GM12878 (cell line): ENCODE data around the gene PAX5. TPM values are rescaled to one million over a fixed set of nuclear protein-coding genes. Genes with fewer than 3 reads are reported as not detected.

Experiments used
- ATAC-seq: fragments of 200-7000 bp; cut with Tn5 transposase; 3 replicates; pipeline ENCODE4 v1.9.1; 2020; ENCODE audit warnings: mild to moderate bottlenecking, moderate library complexity
- BruUV-seq: library from RNA; stranded (reverse); fragments of 400-500 nt; replicated peaks from 2 replicates; lab custom pipeline; 2021; lab: Mats Ljungman, UMichigan
- CTCF ChIA-PET: fragments of 300-600 bp; sonication (Branson Sonifier 250); formaldehyde crosslinking; extraction: SDS; loops from one replicate; lab custom pipeline; 2021; ENCODE audit warnings: inconsistent platforms; lab: Yijun Ruan, JAX
- POLR2A ChIA-PET: fragments of 350-600 bp; formaldehyde crosslinking; extraction: SDS; loops from one replicate; lab custom pipeline; 2021; ENCODE audit warnings: inconsistent platforms; lab: Charles Lee
- RAD21 ChIA-PET: fragments of 300-600 bp; sonication (Branson Sonifier 250); formaldehyde crosslinking; loops from one replicate; lab custom pipeline; 2023; ENCODE audit warnings: antibody characterized with exemption; ENCODE audit not compliant: unreplicated experiment; lab: Charles Lee
- SMC1A ChIA-PET: fragments of 300-600 bp; sonication (Branson Sonifier 250); formaldehyde crosslinking; loops from one replicate; lab custom pipeline; 2023; ENCODE audit not compliant: unreplicated experiment, uncharacterized antibody; lab: Charles Lee
- DNase-seq: peaks from one replicate; pipeline ENCODE4 v3.0.0-alpha.2; 2011; ENCODE audit warnings: low read depth, low spot score
- FAIRE-seq: peaks from 3 replicates; lab custom pipeline; 2011; peaks lifted over from hg19 to GRCh38; lab: Jason Lieb, UNC
- H2AFZ ChIP-seq: 2 replicates; pipeline ENCODE4 v1.6.0; 2011; ENCODE audit warnings: low read depth, low read length, control low read depth; ENCODE audit not compliant: control insufficient read depth
- H3K27ac ChIP-seq: 2 replicates; pipeline ENCODE4 v1.5.1; 2011; ENCODE audit warnings: control low read depth; ENCODE audit not compliant: control insufficient read depth, insufficient read depth
- H3K27me3 ChIP-seq, 2 experiments: replicated peaks in 1 of 2; 2 replicates each; pipeline versions ENCODE4 v1.6.0 to v1.6.1; 2011; ENCODE audit warnings: low read length in 1 of 2; ENCODE audit not compliant: control insufficient read depth in 2 of 2, insufficient read depth in 2 of 2
- H3K36me3 ChIP-seq, 2 experiments: 2 replicates each; pipeline ENCODE4 v1.5.1; 2011; ENCODE audit warnings: low read length in 1 of 2; ENCODE audit not compliant: control insufficient read depth in 2 of 2, insufficient read depth in 2 of 2
- H3K4me1 ChIP-seq: 2 replicates; pipeline ENCODE4 v1.6.1; 2011; ENCODE audit warnings: mild to moderate bottlenecking, low read length, moderate library complexity, mixed read lengths; ENCODE audit not compliant: control insufficient read depth, insufficient read depth
- H3K4me2 ChIP-seq: 2 replicates; pipeline ENCODE4 v1.6.0; 2011; ENCODE audit warnings: control low read depth; ENCODE audit not compliant: control insufficient read depth, insufficient read depth
- H3K4me3 ChIP-seq: fragments of 200-600 bp; sonication (generic); 2 replicates; pipeline ENCODE4 v1.5.1; 2016
- H3K79me2 ChIP-seq: 2 replicates; pipeline ENCODE4 v1.6.0; 2011; ENCODE audit warnings: low read length; ENCODE audit not compliant: control insufficient read depth, insufficient read depth
- H3K9ac ChIP-seq: 2 replicates; pipeline ENCODE4 v1.8.0; 2011; ENCODE audit warnings: low read length, control low read depth, mixed read lengths; ENCODE audit not compliant: control insufficient read depth, insufficient read depth
- H3K9me3 ChIP-seq: replicated peaks from 3 replicates; pipeline ENCODE4 v1.5.1; 2011; ENCODE audit warnings: mild to moderate bottlenecking, low read length; ENCODE audit not compliant: control insufficient read depth, insufficient read depth
- H4K20me1 ChIP-seq: 2 replicates; pipeline ENCODE4 v1.6.0; 2011; ENCODE audit not compliant: control insufficient read depth, insufficient read depth
- CHD2 ChIP-seq: IDR thresholded peaks from 2 replicates; pipeline ENCODE4 v1.6.1; 2011; ENCODE audit warnings: low read depth, low read length, improper control_type of control experiment, borderline replicate concordance
- CTCF ChIP-seq, 3 experiments: IDR thresholded peaks in 2 of 3; conservative IDR thresholded peaks in 1 of 3; 2 replicates each; pipeline ENCODE4 v1.5.1; 2011; ENCODE audit warnings: low read depth in 3 of 3, low read length in 3 of 3, mild to moderate bottlenecking in 3 of 3, control low read depth in 2 of 3, moderate library complexity in 2 of 3, inconsistent platforms in 1 of 3, mixed read lengths in 1 of 3; ENCODE audit not compliant: control insufficient read depth in 2 of 3, insufficient read depth in 1 of 3; ENCODE audit errors: extremely low read depth in 1 of 3
- GATAD2B ChIP-seq: fragments of 450-650 bp; conservative IDR thresholded peaks from 2 replicates; pipeline ENCODE4 v1.6.1; 2017; ENCODE audit warnings: low read depth, mild to moderate bottlenecking, moderate library complexity
- MEF2B ChIP-seq: fragments of 450-650 bp; IDR thresholded peaks from 2 replicates; pipeline ENCODE4 v1.6.1; 2018; ENCODE audit warnings: mild to moderate bottlenecking, moderate library complexity; ENCODE audit not compliant: partially characterized antibody, poor library complexity, severe bottlenecking
- POLR2A ChIP-seq: IDR thresholded peaks from 2 replicates; pipeline ENCODE4 v1.6.1; 2011; ENCODE audit warnings: low read depth, mild to moderate bottlenecking, low read length
- WGBS: methylation state at CpG from one replicate; pipeline ENCODE4 v1.1.6; 2016; ENCODE audit warnings: low lambda C conversion rate; ENCODE audit not compliant: insufficient replicate concordance, insufficient coverage; ENCODE audit errors: missing lambda C conversion rate; 5-methylcytosine and 5-hydroxymethylcytosine counted together
- in situ Hi-C: fragments of 300-500 bp; cut with MboI; formaldehyde crosslinking; loops from 9 replicates; pipeline ENCODE4 v1.14.3; 2018; ENCODE audit warnings: mixed read lengths
- intact Hi-C: fragments of 100-400 bp; cut with micrococcal nuclease; formaldehyde crosslinking; loops from one replicate; pipeline ENCODE4 v1.14.2; 2022; ENCODE audit not compliant: unreplicated experiment
- polyA plus RNA-seq, 11 experiments: library from polyadenylated mRNA; depleted of rRNA in 4 of 11; unstranded in 6 of 11; stranded (reverse) in 5 of 11; fragments of >200 nt; fragmentation: Nextera tagmentation in 4 of 11; fragmentation: Illumina TruSeq in 1 of 11; extraction: Ambion mirVana in 4 of 11; extraction: Trizol in 1 of 11; gene quantifications; 1 replicate in 1 of 11; 2 replicates in 10 of 11; pipeline versions ENCODE4 v1.2.1 to v1.2.3, GENCODE V29; 2011 to 2016; ENCODE audit warnings: inconsistent platforms in 2 of 11, missing spikeins in 2 of 11, low read depth in 1 of 11
- total RNA-seq, 4 experiments: library from RNA; depleted of rRNA in 3 of 4; stranded (reverse); fragments of >200 nt in 3 of 4; fragmentation: Illumina TruSeq in 1 of 4; extraction: Trizol in 1 of 4; gene quantifications; 2 replicates each; pipeline versions ENCODE4 v1.2.1 to v1.2.3, GENCODE V29; 2013 to 2021

Gene PAX5
- total and polyA plus RNA-seq, 10 of the 15 experiments (the other 5 are each of a cell fraction or from before 2014, with no cell fraction given), result 2.2 to 123 (median 31.9) TPM

- Histone ChIP-seq H3K4me2 (no peak overlapping the region), H3K79me2 (peaks cover 28% of the 10 kb centered on the region), H3K36me3 (peaks cover 11 to 21% of the 10 kb centered on the region in 2 experiments; a peak in 3 of 4 replicates), H3K27ac (no peak overlapping the region), H2AFZ (no peak overlapping the region), H3K4me3 (no peak overlapping the region), H3K9ac (no peak overlapping the region), H3K27me3 (no peaks in the 10 kb centered on the region), H3K4me1 (no peaks in the 10 kb centered on the region), H4K20me1 (no peaks in the 10 kb centered on the region; the same call in 1 of the 2 replicates), H3K9me3 (no peaks in the 10 kb centered on the region)
- RAD21 ChIA-PET, result interaction anchor here (1.1 to 1.4 kb wide), 2 partner anchors 95 to 100 kb away, joined by 3 read pairs; no protein-coding TSS in a partner anchor
- in situ Hi-C loops, result no loop called here
- CTCF ChIA-PET, result interaction anchor here (0.6 to 3.8 kb wide), 6 partner anchors 9 to 102 kb away, joined by 3 to 19 read pairs (median 4); no protein-coding TSS in a partner anchor
- no peak for TF ChIP-seq GATAD2B
- peak in 1 of 3 experiments; percentile 26; a peak in 2 of 6 replicates for TF ChIP-seq CTCF (IDR thresholded peaks at IDR 0.05 in 2 of 3, conservative IDR thresholded peaks at IDR 0.05 in 1 of 3; ENCODE audit: control insufficient read depth in 2 of 3, extremely low read depth in 1 of 3, insufficient read depth in 1 of 3, low read depth in 3 of 3, low read length in 3 of 3)
- TF ChIP-seq MEF2B, result no peak
- TF ChIP-seq CHD2, result no peak
- 0 out of 2 replicates have a peak, but pooled peaks have one; percentile 29 for TF ChIP-seq POLR2A
- TSS peak; percentile 2 for BruUV-seq
- intact Hi-C loops, result no loop called here
- no peak for DNase-seq
- no peak for ATAC-seq
- no peak for FAIRE-seq
- POLR2A ChIA-PET, result no interaction called here
- SMC1A ChIA-PET, result interaction anchor here (0.7 to 1.7 kb wide), 3 partner anchors 18 to 1326 kb away, joined by 3 to 10 read pairs (median 3); no protein-coding TSS in a partner anchor
- WGBS, result 59% methylated on average over 7 of the region's 7 CpGs
Measured at GRCh38 chr9:36974731-36975130, 59.3 kb downstream of the PAX5 start.
